Stimulated activated CD8-positive, alpha-beta memory T cell treated with anti-CD3 and anti-CD28 coated beads, Interleukin-12 subunit alpha, Interleukin-12 subunit beta, amount 100 ng/mL, for 4 hours (primary cell): ENCODE measurements around the gene TMEM106C.

Experiments used
- DNase-seq: peaks from one replicate; pipeline ENCODE4 v3.0.0-alpha.2; 2020; ENCODE audit warnings: low read depth

Gene TMEM106C

DNA sequence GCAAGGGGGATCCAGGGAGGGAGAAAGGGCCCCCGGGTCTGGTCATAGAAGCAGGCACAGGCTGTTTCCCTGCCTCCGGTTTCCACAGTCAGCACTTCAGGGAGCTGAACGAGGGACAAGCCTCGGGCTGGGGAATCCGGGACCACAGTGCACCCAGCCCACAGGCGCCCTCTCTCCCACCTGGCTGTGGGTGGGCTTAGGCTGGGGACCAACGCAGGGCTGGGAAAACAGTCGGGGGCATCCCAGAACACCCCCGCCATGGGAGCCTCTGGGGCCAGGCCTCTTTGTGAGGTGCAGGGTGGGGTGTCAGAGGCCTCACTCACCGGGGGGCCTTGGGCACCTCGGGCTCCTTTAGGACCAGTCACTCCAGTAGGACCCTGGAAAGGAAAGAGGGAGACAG, 16.3 kb downstream of the TMEM106C start:
- no peak for DNase-seq

DNA sequence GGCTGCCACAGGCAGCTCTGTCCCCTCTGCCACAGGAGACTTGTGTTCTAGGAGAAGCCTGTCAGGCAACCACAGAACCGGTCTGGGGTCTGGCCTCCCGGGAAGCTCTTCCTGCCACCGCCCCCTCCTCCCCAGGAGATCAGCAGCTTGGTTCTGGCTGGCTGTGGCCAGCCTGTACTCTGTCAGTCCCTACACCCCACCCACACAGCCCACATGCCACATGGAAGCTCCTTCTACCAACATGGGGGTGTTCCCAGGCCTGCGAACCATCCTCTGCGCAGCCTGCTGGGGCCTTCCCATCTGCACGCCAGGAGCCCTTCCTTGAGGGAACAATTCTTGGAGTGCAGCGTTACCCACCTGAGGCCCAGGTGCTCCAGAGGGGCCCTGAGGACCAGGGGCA, 16.8 kb downstream of the TMEM106C start:
- no peak for DNase-seq

DNA sequence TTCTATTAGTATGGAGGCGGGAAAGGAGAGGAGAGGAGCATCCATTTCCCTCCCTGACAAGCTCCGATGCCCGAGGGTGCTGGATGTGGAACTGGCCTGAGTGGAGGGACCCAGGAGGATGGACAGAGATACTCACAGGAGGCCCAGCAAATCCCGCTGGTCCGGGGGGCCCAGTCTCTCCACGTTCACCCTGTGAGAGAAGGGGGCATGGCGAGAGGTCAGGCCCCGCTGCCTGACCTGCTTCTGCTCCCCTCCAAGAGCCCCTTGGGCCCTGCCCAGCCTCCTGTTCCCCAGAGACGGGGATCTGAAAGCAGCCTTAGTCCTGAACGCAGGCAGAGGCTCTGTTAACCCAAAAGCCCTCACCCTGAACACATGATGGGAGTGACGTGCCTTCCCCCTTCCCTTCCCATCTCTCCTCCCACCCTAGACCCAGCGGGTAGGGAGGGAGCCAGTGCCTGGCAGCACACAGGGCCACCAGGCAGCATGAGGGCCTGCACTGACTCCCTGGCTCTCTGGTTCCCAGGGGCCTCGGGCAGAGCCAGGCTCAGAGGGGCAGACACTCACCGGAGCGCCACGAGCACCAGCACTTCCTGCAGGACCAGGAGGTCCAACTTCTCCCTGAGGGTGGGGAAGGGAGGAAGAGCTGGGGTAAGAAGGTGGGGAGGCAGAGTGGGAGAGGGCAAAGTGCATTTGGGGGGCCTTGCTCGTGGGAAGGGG, 17.5 kb downstream of the TMEM106C start:
- DNase-seq: no peak

DNA sequence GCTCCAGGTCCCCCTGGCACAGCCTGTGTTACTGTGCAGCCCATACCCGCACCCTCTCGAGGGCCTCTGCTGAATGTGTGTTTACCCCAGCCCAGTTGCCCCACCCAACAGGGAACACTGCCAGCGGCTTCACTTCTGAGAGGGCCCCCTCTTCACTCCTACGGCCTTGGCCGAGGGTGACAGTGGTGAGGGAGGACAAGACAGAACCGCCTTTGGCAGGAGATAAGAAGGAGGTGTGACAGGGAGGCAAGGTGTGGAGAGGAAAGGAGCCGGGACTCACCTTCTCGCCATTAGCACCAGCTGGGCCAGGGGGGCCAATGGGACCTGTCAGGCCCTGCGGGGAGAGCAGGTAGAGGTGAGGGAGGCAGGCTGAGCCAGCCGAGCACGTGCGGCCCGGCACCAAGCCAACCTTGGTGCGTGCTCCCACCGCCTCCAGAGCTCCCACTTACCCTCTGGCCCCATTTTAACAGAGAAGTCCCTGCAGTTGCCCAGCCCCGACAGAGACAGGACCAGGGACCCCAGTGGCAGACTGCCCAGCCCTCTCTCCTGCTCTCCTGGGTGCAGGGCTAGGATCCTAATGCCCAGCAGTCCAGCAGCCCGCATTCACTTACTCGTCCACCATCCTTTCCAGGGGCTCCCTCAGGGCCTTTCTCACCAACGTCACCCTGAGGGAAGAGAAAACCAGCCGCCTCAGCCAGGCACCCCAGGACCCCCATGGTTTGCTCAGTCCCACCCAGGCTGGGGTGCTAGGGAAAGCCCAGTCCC, 18.3 kb downstream of the TMEM106C start:
- DNase-seq: no peak

DNA sequence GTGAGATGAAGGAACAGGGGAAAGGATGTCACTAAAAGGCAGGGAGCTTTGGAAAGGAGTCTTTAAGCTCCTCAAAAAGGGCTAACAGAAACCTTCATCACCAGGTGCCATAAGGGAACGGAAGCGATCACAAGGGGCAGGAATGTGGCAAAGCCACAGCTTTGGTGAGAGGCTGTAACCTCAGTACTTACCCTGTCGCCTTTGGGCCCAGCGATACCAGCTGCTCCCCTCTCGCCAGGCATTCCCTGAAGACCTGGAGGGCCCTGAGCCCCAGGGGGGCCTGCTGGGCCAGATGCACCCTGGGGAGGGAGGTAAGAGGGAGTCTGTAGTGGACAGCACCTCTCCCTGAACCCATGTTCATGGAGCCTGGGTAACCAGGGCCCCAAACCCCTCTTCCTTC, 18.9 kb downstream of the TMEM106C start:
- no peak for DNase-seq

DNA sequence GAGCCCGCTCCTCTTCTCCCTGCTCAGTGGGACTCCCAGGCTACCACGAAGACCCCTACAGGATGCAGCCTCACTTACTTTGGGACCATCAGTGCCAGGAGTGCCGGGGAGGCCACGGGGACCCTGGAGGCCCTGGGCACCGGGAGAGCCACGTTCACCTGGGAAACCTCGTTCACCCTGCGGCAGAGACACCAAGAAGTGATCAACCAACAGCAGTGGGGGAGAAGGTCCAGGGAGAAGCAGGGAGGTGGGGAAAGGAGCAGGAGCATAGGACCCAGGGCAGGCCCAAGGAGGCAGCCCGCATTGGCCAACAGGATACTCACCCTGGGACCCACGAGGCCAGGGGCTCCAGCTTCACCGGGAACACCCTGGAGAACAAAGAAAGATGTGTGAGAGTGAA, 19.4 kb downstream of the TMEM106C start:
- no peak for DNase-seq

DNA sequence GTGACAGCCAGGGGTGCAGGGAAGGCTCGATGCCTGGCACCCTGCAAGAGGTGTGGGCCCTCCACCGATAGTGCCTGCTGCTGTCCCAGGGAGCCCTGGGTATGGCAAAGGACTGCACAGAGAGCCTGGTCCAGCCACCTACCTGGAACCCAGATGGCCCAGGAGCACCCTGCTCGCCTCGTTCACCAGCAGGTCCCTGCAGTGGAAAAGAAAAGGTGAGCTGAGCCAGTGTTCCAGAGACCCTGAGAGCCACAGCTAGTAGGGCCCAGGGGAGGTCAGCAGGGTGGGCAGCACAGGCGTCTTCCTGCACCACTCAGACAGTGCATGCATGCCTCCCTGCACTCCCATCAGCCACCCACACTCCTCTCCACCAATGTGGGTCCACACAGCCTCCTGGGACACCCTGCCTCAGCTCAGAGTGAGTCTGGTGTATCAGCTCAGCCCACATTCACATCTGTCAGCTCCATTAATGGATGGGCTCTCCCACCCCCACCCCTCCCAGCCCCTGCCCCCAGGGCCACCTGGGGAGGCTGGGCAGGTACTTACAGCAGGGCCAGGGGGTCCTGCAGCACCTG, 20.2 kb downstream of the TMEM106C start:
- no peak for DNase-seq

DNA sequence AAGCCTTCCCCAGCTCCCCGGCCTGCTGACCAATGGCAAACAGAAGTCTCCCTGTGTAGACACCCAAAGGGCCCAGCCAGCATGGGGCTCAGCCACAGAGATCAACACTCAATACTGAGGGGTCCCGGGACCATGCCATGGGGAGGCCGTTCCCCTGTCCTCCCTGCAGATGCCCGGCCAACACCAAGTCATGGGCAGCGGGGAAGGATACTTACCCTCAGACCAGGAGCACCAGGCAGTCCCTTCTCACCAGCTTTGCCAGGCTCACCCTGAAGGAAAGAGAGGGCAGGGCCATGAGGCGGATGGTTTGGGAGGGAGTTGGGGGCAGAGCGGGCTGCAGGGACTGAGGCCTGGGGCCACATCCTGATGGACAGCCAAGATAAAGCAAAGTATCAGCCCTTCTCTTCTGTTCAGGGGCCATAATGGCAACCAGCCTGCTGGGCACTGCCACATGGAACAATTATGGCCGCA, 21.0 kb downstream of the TMEM106C start:
- DNase-seq: no peak

DNA sequence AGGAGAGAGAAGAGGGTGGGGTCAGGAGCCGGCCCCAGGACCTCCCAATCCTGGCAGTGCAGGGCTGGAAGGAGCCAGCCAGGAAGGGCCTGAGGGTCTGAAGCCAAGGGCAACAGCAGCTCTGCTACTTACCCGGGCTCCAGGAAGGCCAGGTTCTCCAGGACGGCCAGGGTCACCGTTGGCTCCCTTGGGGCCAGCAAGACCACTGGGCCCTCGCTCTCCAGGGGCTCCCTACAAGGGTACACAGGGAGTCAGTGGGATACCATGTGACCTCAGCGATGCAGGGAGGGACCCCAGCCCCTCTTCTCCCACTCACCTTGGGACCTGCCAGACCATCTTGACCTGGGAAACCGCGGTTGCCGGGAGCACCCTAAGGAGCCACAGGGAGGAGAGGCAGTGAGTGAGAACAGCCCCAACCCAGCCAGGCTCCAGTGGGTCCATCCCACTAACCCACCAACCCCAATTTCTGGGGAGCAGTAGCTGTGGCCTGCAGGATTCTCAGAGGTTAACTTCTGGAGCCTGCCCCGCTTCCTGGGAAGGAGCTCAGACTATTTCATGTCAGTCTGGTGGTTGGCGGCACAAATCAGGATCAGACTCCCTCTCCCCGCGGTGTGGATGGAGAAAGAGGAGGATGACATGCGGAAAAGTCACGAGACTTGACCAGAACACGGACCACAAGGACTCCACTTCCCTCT, 22.3 kb downstream of the TMEM106C start:
- no peak for DNase-seq

DNA sequence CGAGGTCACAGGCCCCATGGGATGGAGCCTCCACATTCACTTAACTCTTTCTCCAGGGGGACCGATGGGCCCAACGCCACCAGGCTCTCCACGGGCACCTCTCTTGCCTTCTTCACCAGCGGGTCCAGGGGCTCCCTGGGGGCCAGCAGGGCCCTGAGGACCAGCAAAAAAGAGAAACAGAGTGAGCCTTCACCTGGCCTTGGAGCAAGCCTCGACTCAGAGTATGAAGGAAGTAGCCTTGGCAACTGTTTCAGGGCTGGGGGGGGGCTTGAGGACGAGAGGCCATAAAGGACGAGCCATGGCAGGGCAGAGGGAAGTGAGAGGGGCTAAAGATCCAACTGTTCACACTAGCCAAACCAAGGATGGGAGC, 22.9 kb downstream of the TMEM106C start:
- no peak for DNase-seq

DNA sequence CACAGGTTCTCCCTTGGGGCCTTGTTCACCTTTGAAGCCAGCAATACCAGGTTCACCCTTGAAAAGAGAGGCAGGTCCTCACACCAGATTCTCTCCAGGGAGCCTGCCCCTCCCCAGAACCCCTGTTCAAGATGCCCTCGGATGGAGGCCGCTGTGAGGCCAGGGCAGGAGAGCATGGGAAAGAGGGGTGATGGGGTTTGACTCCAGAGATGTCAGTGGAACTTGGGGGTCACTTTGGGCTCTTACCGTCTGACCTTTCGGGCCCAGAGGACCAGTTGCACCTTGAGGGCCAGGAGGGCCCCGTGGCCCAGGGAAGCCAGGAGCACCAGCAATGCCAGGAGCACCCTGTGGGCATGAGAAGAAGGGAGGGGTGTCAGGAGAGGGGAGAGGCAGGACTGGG, 23.4 kb downstream of the TMEM106C start:
- DNase-seq: no peak

DNA sequence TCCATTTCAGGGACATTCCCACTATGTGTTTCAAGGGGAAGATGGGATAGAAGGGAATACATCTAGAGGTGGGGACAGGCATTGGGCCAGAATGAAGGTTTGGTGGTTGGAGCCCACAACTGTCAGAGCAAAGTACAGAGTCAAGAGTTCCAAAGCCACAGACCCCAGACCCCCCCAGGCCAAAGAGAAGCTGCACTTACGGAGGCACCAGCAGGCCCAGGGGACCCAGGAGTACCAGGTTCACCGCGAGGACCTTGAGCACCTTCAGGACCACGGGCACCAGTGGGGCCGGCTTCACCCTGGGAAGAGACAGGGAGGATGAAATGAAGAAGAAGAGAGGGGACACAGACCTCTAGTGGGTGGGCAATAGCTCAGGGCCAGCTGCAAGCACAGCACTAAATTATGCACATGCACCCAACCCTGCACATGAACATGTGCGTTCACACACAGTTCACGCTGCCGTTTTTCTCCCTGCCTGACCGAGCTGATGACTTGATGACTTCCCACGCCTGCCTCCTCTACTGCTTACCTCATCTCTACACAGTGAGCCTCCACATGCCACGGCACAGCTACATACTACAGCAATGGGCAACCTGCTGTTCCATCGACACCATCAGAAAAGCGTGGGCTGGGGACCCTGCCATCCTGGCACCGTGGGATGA, 24.1 kb downstream of the TMEM106C start:
- no peak for DNase-seq

DNA sequence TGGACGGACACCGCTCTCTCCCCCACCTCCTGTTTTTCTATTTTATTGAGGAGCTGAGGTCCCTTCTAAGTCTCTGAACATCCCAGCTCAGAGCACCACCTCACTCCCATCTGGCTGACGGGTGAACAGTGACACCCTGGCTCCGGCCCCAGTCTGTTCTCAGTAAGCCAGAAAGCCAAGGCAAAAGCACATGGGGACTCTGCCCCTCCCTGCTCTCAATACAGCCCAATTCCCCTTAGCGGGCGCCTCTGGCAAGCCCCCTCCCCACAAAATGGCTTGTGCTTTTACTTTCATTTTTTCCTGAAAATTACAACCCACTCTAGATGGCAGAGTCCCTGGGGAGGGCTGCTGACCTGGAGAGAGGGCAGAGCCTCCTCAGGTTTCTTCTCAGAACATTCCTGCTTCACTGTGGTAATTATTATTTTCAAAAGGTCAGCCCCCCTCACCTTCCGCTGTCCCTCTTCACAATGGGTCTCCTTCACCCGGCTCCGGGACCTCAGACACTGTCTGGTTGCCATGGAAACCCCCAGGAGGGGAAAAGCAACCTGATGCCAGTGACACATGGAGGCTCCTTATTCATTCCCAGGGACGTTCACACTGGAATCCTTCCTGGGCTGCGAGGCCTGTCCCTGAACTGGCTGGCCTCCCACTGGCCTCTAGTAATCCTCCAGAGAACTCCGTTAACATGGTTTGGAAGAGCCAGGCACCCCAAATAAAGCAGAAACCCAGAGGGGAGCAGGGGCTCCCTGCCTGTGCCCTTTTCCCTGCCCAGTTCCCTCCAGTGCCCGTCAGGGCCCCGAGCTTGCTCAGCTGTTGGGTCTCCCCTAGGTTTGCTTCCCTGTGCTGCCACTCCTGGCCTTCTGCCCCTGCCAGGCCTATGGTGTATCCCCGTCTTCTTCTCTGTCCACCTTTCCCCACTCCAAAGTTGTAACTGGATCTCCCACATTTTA, 25.0 kb downstream of the TMEM106C start:
- DNase-seq: no peak

DNA sequence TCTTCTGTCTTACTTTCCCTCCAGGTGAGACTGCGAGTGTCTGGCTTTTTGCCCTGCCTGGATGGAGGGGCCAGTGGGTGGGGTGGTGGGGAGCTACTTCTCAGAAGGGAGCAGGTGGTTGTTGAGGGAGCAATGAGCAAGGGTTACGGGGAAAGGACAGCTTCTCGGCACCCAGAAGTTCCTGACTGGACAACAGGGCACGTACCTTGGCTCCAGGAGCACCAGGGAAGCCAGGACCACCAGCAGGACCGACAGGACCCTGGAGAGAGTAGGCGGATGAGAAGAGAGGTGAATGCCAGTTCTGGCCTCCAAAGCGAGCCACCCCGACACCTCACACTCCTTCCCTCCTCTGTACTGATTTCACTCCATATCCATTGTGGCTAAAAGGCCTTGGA, 25.6 kb downstream of the TMEM106C start:
- no peak for DNase-seq

DNA sequence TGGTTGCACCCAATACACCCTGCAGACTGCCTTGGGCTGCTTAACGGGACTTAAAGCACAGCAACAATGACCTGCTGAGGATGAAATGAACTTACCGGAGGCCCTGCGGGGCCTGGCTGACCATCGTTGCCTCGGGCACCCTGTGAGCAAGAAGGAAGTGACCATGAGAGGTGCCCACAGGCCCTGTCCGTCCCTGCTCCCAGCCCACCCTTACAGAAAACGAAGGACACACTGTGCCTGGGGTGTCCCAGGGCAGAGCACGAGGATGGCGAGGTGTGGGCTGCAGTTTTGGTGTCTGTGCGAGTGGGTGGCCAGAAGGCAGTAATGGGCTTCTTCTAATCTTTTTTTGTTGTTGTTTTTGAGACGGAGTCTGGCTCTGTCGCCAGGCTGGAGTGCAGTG, 26.3 kb downstream of the TMEM106C start:
- no peak for DNase-seq

DNA sequence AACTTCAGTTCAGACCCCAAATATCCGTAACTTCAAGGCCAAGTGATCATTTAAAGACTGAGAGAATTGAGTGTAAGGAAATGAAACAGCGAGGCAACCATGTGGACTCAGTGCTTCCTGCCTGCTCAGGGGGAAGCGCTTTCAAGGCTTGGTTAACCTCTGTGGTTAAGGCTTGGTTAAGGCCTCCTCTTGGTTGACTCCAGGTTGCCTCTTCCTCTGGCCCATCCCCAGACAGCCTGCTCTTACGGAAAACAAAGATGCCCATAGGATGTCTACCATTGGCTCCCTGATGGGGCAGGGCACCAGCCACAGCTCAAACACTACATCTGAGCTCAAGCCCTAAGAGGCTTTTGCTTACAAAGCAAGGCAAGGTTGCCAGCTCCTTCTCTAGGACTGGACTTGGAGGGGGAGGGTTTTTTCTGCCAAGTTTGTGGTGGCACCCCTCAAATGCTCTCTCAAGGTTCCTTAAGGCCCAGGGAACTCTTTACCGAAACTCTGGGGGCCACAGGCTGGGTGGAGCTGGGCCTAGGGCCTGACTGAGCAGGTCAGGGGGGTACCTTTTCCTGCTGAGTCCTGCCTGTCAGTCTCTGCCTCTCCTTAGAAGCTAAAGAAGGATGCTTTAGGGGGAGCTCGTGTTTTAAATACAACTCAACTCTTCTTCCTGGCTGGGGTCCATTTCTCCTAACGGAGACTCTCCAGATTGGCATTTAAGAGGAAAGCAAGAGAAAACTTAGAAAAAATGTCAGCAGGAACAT, 27.1 kb downstream of the TMEM106C start:
- DNase-seq: no peak

DNA sequence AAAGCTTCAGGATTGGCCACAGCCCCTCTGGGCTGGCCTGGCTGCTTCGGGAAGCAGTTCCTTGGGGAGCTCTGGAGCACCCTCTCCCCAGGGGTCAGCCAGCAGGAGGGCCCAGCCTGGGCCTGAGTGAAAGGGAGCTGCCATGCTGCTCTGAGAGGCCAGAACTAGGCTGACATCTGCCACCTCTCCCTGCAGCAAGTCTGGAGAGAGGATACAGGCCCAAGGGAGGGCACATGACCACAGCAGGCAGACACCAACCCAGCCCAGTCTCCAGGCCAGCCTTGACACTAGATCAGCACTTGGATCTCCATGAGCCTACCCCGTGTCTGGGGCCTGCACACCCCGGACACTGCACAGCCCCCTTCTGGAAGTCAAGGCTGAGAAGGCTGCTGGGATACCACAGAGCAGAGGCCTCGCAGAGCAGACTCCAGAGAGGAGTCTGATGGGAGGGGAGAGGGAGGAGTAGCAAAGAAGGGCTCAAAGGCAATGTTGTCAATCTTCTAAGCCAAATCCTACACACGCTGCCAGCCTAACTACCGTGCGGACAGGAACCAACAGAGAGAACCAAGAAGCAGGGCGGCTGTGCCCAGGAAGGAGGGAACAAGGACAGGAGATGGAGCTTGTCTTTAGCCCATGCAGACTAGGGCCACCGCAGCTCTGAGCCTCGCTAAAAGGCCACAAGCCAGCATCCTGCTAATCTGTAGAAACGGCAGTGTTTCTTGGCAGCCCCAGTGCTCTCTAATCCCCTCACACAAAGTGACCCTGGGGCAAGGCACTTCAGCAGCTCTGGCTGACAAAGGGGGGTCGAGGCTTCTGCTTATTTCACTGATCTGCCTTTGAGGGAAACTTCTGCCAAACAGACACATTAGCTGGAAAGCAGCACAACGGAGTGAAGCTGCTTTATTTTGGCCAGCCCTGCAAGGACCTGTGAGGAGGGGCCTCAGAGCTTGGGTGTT, 28.0 kb downstream of the TMEM106C start:
- DNase-seq: no peak

DNA sequence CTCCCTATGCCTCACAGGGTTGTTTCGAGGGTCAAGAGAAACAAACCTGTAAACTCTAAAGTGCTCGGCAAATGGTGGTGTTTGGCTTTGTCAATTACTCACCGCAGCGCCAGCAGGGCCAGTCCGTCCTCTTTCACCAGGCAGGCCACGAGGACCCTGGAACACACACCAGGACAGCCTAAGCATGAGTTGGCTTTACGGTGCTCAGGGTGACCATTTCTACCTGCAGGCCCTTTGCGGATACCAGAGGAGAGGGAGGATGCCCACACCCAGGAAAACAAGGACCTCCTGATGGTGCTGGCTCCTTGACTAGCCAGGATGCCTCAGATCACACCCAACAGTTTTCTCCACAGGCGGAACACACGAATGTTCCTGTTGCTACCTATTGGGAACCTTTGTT, 29.4 kb downstream of the TMEM106C start:
- no peak for DNase-seq

DNA sequence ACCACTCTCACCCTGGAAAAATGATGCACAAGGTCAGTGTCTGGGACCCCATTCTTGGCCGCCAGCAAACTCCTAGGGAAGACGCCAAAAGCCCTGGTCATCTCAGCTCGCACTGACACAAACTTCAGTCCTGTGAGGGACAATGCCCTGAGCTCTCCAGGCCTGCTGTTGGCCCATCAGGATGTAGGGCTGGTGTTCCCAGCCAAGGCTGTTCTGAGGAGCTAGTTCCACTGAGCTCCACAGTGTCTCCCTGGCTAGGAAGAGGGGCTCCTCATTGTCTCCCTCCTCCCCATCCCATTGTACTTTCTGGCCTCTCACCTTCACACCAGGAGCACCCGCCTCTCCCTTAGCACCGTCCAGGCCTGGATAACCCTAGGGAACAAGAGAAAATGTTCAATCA, 30.1 kb downstream of the TMEM106C start:
- no peak for DNase-seq
